H1 (cell line): ENCODE results near the gene RFX1. TPM values are rescaled to one million over a fixed set of nuclear protein-coding genes. Genes with fewer than 3 reads are reported as not detected.

Experiments
- CTCF ChIA-PET: fragments of 300-600 bp; sonication (Branson Sonifier 250); formaldehyde crosslinking; loops from one replicate; lab custom pipeline; 2021; ENCODE audit not compliant: partially characterized antibody; lab: Charles Lee
- POLR2A ChIA-PET: fragments of 300-600 bp; sonication (Branson Sonifier 250); formaldehyde crosslinking; loops from one replicate; lab custom pipeline; 2021; ENCODE audit warnings: inconsistent platforms; ENCODE audit not compliant: partially characterized antibody; lab: Charles Lee
- DNase-seq, 2 experiments: peaks; one replicate each; pipeline versions ENCODE4 v3.0.0 to v3.0.0-alpha.2; 2010 to 2022; ENCODE audit warnings: low spot score in 2 of 2, low read depth in 1 of 2, mixed read lengths in 1 of 2
- FAIRE-seq: peaks from 2 replicates; lab custom pipeline; 2011; peaks lifted over from hg19 to GRCh38; lab: Jason Lieb, UNC
- H2AFZ ChIP-seq: 2 replicates; pipeline ENCODE4 v1.8.1; 2012; ENCODE audit warnings: low read length, inconsistent platforms
- H2AK5ac ChIP-seq: 2 replicates; pipeline ENCODE4 v1.6.1; 2013; ENCODE audit warnings: low read depth, low read length
- H2BK120ac ChIP-seq: replicated peaks from 2 replicates; pipeline ENCODE3; 2013; ENCODE audit warnings: low read depth, low read length, inconsistent platforms
- H2BK12ac ChIP-seq: 2 replicates; pipeline ENCODE4 v1.6.1; 2013; ENCODE audit warnings: low read depth, low read length
- H2BK15ac ChIP-seq: 2 replicates; pipeline ENCODE4 v1.6.1; 2013; ENCODE audit warnings: low read length
- H2BK20ac ChIP-seq: 2 replicates; pipeline ENCODE4 v1.6.1; 2013; ENCODE audit warnings: low read length
- H2BK5ac ChIP-seq: 2 replicates; pipeline ENCODE4 v1.6.1; 2013; ENCODE audit warnings: low read depth, low read length
- H3K14ac ChIP-seq: 2 replicates; pipeline ENCODE4 v1.6.1; 2013; ENCODE audit warnings: inconsistent platforms; ENCODE audit not compliant: insufficient read length
- H3K18ac ChIP-seq: 2 replicates; pipeline ENCODE4 v1.6.1; 2013; ENCODE audit warnings: low read length; ENCODE audit errors: extremely low read depth
- H3K23ac ChIP-seq: 2 replicates; pipeline ENCODE4 v1.6.1; 2013; ENCODE audit warnings: inconsistent platforms; ENCODE audit not compliant: insufficient read length
- H3K23me2 ChIP-seq: 2 replicates; pipeline ENCODE4 v1.6.1; 2013; ENCODE audit warnings: low read depth, low read length
- H3K27ac ChIP-seq: 2 replicates; pipeline ENCODE4 v1.6.1; 2011; ENCODE audit warnings: low read depth, low read length, inconsistent platforms
- H3K27me3 ChIP-seq, 4 experiments: replicated peaks in 1 of 4; 1 replicate in 1 of 4; 2 replicates in 3 of 4; pipeline versions ENCODE4 v1.6.1 to v1.8.1; 2011 to 2013; ENCODE audit warnings: low read length in 3 of 4, mild to moderate bottlenecking in 3 of 4, inconsistent platforms in 2 of 4, mixed read lengths in 2 of 4, moderate library complexity in 1 of 4; ENCODE audit not compliant: control insufficient read depth in 3 of 4, insufficient read depth in 3 of 4; ENCODE audit errors: extremely low read depth in 1 of 4
- H3K36me3 ChIP-seq, 4 experiments: 2 replicates each; pipeline versions ENCODE4 v1.6.1 to v1.8.1; 2011 to 2013; ENCODE audit warnings: mild to moderate bottlenecking in 4 of 4, low read length in 3 of 4, moderate library complexity in 2 of 4, control low read depth in 1 of 4, inconsistent platforms in 1 of 4; ENCODE audit not compliant: insufficient read depth in 4 of 4, control insufficient read depth in 2 of 4
- H3K4ac ChIP-seq: replicated peaks from 2 replicates; pipeline ENCODE3; 2013; ENCODE audit warnings: low read length, low read depth, mixed read lengths, inconsistent platforms; ENCODE audit not compliant: insufficient read length
- H3K4me1 ChIP-seq, 4 experiments: replicated peaks in 1 of 4; 1 replicate in 1 of 4; 2 replicates in 3 of 4; pipeline versions ENCODE4 v1.6.1 to v1.8.1; 2011 to 2013; ENCODE audit warnings: low read length in 3 of 4, inconsistent platforms in 2 of 4, mixed read lengths in 1 of 4; ENCODE audit not compliant: insufficient read depth in 4 of 4, control insufficient read depth in 3 of 4
- H3K4me2 ChIP-seq, 2 experiments: 2 replicates each; pipeline versions ENCODE4 v1.6.1 to v1.8.1; 2011 to 2013; ENCODE audit warnings: low read depth in 2 of 2, low read length in 2 of 2, control low read depth in 1 of 2, inconsistent platforms in 1 of 2, mild to moderate bottlenecking in 1 of 2; ENCODE audit not compliant: insufficient read depth in 1 of 2
- H3K4me3 ChIP-seq, 4 experiments: fragments of 200-600, 300-600 bp in 1 of 4; sonication (generic), shearing (Covaris generic), sonication (Bioruptor Twin) in 1 of 4; 2 replicates each; pipeline versions ENCODE4 v1.5.1 to v1.8.1; 2011 to 2016; ENCODE audit warnings: low read length in 4 of 4, low read depth in 3 of 4, control low read depth in 2 of 4, inconsistent platforms in 2 of 4, mild to moderate bottlenecking in 2 of 4, mixed read lengths in 1 of 4, moderate library complexity in 1 of 4; ENCODE audit not compliant: insufficient read depth in 2 of 4; ENCODE audit errors: extremely low read depth in 1 of 4
- H3K56ac ChIP-seq: replicated peaks from 2 replicates; pipeline ENCODE3; 2013; ENCODE audit warnings: low read depth, mild to moderate bottlenecking, mixed read lengths, low read length, inconsistent platforms; ENCODE audit not compliant: insufficient read length
- H3K79me1 ChIP-seq: 2 replicates; pipeline ENCODE4 v1.6.1; 2013; ENCODE audit warnings: low read depth, low read length, control low read depth
- H3K79me2 ChIP-seq, 2 experiments: 2 replicates each; pipeline versions ENCODE4 v1.6.1 to v1.8.1; 2012 to 2013; ENCODE audit warnings: low read length in 2 of 2, mild to moderate bottlenecking in 2 of 2, inconsistent platforms in 1 of 2; ENCODE audit not compliant: insufficient read depth in 2 of 2, control insufficient read depth in 1 of 2
- H3K9ac ChIP-seq, 4 experiments: replicated peaks in 1 of 4; 1 replicate in 1 of 4; 2 replicates in 3 of 4; pipeline versions ENCODE4 v1.6.1 to v1.8.1; 2011 to 2013; ENCODE audit warnings: low read depth in 3 of 4, low read length in 3 of 4, control low read depth in 2 of 4, mild to moderate bottlenecking in 2 of 4, moderate library complexity in 2 of 4, inconsistent platforms in 1 of 4; ENCODE audit errors: extremely low read depth in 1 of 4
- H3K9me3 ChIP-seq, 2 experiments: 2 replicates each; pipeline versions ENCODE4 v1.6.1 to v1.8.1; 2012 to 2013; ENCODE audit warnings: mild to moderate bottlenecking in 2 of 2, moderate library complexity in 2 of 2, control low read depth in 1 of 2, inconsistent platforms in 1 of 2, low read depth in 1 of 2, low read length in 1 of 2, mixed read lengths in 1 of 2; ENCODE audit not compliant: insufficient read depth in 2 of 2
- H4K20me1 ChIP-seq, 2 experiments: replicated peaks in 1 of 2; 2 replicates each; pipeline versions ENCODE3 to v1.8.1; 2011 to 2013; ENCODE audit warnings: inconsistent platforms in 2 of 2, low read length in 2 of 2, mild to moderate bottlenecking in 1 of 2; ENCODE audit not compliant: insufficient read depth in 2 of 2, control insufficient read depth in 1 of 2
- H4K5ac ChIP-seq: 2 replicates; pipeline ENCODE4 v1.6.1; 2013; ENCODE audit warnings: low read length, low read depth, mixed read lengths, inconsistent platforms; ENCODE audit not compliant: insufficient read length
- H4K8ac ChIP-seq: 2 replicates; pipeline ENCODE4 v1.8.0; 2013; ENCODE audit warnings: mild to moderate bottlenecking, moderate library complexity, low read length, inconsistent platforms; ENCODE audit not compliant: insufficient read depth; ENCODE audit errors: extremely low read depth
- H4K91ac ChIP-seq: replicated peaks from 2 replicates; pipeline ENCODE3; 2013; ENCODE audit warnings: low read length, mixed read lengths, inconsistent platforms; ENCODE audit not compliant: insufficient read length
- ASH2L ChIP-seq: fragments of 200-600, 300-600 bp; sonication (generic); IDR thresholded peaks from one replicate; pipeline ENCODE4 v1.7.1; 2017; ENCODE audit warnings: low read length
- NRF1 ChIP-seq: IDR thresholded peaks from 2 replicates; pipeline ENCODE4 v1.6.1; 2011; ENCODE audit warnings: mild to moderate bottlenecking, low read depth, low read length, improper control_type of control experiment
- SIX5 ChIP-seq: IDR thresholded peaks from 2 replicates; pipeline ENCODE4 v1.6.1; 2011; ENCODE audit warnings: mild to moderate bottlenecking, low read depth, low read length
- WGBS, 2 experiments: shearing (Covaris generic) in 1 of 2; methylation state at CpG; one replicate each; pipeline versions ENCODE4 v1.1.6 to v1.1.7; 2013 to 2015; ENCODE audit warnings: low lambda C conversion rate in 2 of 2, mixed read lengths in 2 of 2, inconsistent platforms in 1 of 2, low coverage in 1 of 2, missing lambda C conversion rate in 1 of 2; ENCODE audit not compliant: insufficient replicate concordance in 2 of 2, insufficient coverage in 1 of 2, insufficient read length in 1 of 2; ENCODE audit errors: extremely low coverage in 1 of 2, missing lambda C conversion rate in 1 of 2; 5-methylcytosine and 5-hydroxymethylcytosine counted together
- polyA plus RNA-seq, 7 experiments: library from polyadenylated mRNA; depleted of rRNA in 3 of 7; stranded (reverse) in 5 of 7; unstranded in 2 of 7; fragments of >200 nt in 5 of 7; fragments of 200-250 nt in 2 of 7; gene quantifications; 1 replicate in 5 of 7; 2 replicates in 1 of 7; 4 replicates in 1 of 7; pipeline versions ENCODE4 v1.2.1 to v1.2.3, GENCODE V29; 2011 to 2013; ENCODE audit warnings: missing spikeins in 2 of 7, mixed read lengths in 2 of 7
- total RNA-seq: library from RNA; stranded (reverse); fragmentation: NEBNext Ultra II Directional; extraction: Animal tissue kit (Norgen Biotek cat#: 25700); gene quantifications from 2 replicates; pipeline ENCODE4 v1.2.1, GENCODE V29; 2021

RFX1 gene
- total and polyA plus RNA-seq, 2 of the 8 experiments (the other 6 are each of a cell fraction or from before 2014, with no cell fraction given), result 4.9 to 17.0 TPM

- H2BK12ac ChIP-seq, result no peak overlapping the region
- H3K36me3 ChIP-seq, result peaks cover 9 to 54% (median 41%) of the 10 kb centered on the region in 4 experiments
- peaks cover 9 to 10% of the 10 kb centered on the region in 2 experiments for H3K9me3 ChIP-seq
- H3K18ac ChIP-seq, result no peak overlapping the region
- ChIA-PET POLR2A (interaction anchor here (0.6 to 3.7 kb wide), 4 partner anchors 10 to 96 kb away, joined by 3 to 9 read pairs (median 4); partner anchors contain the start of gene PODNL1), CTCF (interaction anchor here (1.2 to 1.5 kb wide), 3 partner anchors 12 to 136 kb away, joined by 3 to 7 read pairs (median 4); no protein-coding TSS in a partner anchor)
- H3K56ac ChIP-seq, result no peak overlapping the region
- H3K14ac ChIP-seq, result no peak overlapping the region
- no peak overlapping the region for H2BK15ac ChIP-seq
- no peaks in the 10 kb centered on the region for H3K27me3 ChIP-seq
- no peak overlapping the region for H4K8ac ChIP-seq
- H4K5ac ChIP-seq, result no peak overlapping the region
- DNase-seq, result no peak
- H4K20me1 ChIP-seq, result no peaks in the 10 kb centered on the region
- no peaks in the 10 kb centered on the region for H3K4me1 ChIP-seq
- H3K79me2 ChIP-seq, result no peaks in the 10 kb centered on the region
- H2AK5ac ChIP-seq, result no peak overlapping the region
- no peak overlapping the region for H3K4ac ChIP-seq
- no peak overlapping the region for H2AFZ ChIP-seq
- no peak overlapping the region for H3K23ac ChIP-seq
- no peaks in the 10 kb centered on the region for H3K23me2 ChIP-seq
- no peak overlapping the region for H3K4me2 ChIP-seq
- H2BK20ac ChIP-seq, result no peak overlapping the region
- no peak for FAIRE-seq
- no peaks in the 10 kb centered on the region for H3K79me1 ChIP-seq
- no peak overlapping the region for H4K91ac ChIP-seq
- no peak overlapping the region for H2BK5ac ChIP-seq
- no peak overlapping the region for H3K4me3 ChIP-seq
- H3K27ac ChIP-seq, result no peak overlapping the region
- WGBS, 2 experiments, result 92% methylated on average over 27 of the region's 28 CpGs; no CpG with 5 or more reads in 1 of the 2 experiments
- no peak overlapping the region for H2BK120ac ChIP-seq
- no peak overlapping the region for H3K9ac ChIP-seq
- TF ChIP-seq ASH2L (no peak), NRF1 (no peak), SIX5 (no peak)
These were observed 82.7 kb downstream of the RFX1 start for GRCh38 chr19:13923194-13923987.
